Activated naive CD8-positive, alpha-beta T cell treated with anti-CD3 and anti-CD28 coated beads, Interleukin-2, amount 10 ng/mL, durations not matched to agents 7 days and 5 days (primary cell): ENCODE data around the gene TMEM190. TPM values are rescaled to one million over a fixed set of nuclear protein-coding genes. Genes with fewer than 3 reads are reported as not detected.

Experiments used
- ATAC-seq: fragments of 150-1000 bp; cut with Tn5 transposase; one replicate; pipeline ENCODE4 v1.10.0; 2021; ENCODE audit warnings: low read depth, moderate library complexity
- POLR2A ChIA-PET: fragments of 350-600 bp; sonication (Branson Sonifier 250); formaldehyde crosslinking; loops from one replicate; lab custom pipeline; 2021; ENCODE audit warnings: antibody characterized with exemption; lab: Charles Lee
- DNase-seq: peaks from one replicate; pipeline ENCODE4 v3.0.0; 2021
- H3K27ac Mint-ChIP-seq: one replicate; pipeline ENCODE4 v1.8.0; 2022; ENCODE audit warnings: mild to moderate bottlenecking, mixed read lengths
- H3K27me3 Mint-ChIP-seq: one replicate; pipeline ENCODE4 v1.8.0; 2022; ENCODE audit warnings: mild to moderate bottlenecking, moderate library complexity, mixed read lengths
- H3K36me3 Mint-ChIP-seq: one replicate; pipeline ENCODE4 v1.8.0; 2021; ENCODE audit warnings: mild to moderate bottlenecking, mixed read lengths
- H3K4me1 Mint-ChIP-seq: one replicate; pipeline ENCODE4 v1.8.0; 2021; ENCODE audit warnings: mixed read lengths
- H3K4me3 Mint-ChIP-seq: one replicate; pipeline ENCODE4 v1.8.0; 2022; ENCODE audit warnings: mild to moderate bottlenecking, moderate library complexity, mixed read lengths
- H3K9me3 Mint-ChIP-seq: one replicate; pipeline ENCODE4 v1.8.0; 2021; ENCODE audit warnings: mixed read lengths
- total RNA-seq, 2 experiments: library from RNA; stranded (reverse); gene quantifications; one replicate each; pipeline ENCODE4 v1.2.3, GENCODE V29; 2021

TMEM190 gene
- total RNA-seq, 2 experiments from 2014 or later: not detected

DNA sequence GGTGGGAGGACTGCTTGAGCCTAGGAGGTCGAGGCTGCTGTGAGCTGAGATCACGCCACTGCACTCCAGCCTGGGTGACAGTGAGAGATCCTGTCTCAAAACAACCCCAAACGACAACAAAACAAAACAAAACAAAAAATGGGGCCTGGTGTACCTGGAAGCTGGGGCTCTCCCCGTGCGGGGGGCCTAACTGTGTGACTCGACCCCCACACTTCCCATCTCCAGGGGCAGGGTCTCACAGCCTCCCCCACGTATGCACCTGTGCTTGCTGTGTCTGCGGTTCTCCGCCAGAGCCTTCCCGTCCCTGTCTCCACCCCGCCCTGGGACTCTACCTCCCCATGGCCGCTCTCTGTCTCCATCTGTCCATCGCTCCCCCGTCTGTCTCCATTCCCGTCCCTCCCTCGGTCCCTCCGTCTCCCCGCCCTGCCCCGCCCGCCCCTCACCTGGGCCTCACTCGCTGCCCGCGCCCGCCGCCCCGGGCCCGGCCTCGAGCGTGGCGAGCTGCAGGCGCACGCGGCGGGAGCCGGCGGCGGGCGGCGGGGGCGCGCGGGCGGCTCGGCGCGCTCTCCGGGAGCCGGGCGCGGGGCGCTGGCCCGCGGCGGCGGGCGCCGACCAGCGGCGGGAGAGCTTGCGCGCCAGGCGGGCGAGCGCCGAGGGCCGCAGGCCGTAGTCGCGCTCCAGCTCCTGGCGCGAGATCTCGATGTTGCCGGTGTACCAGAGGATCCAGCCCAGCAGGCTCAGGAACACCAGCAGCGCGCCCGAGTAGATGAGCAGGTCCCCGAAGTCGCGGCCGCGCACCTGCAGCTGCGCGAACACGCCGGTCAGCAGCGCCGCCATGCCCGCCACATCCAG is 6.9 kb downstream of the TMEM190 start:
- DNase-seq (peak; percentile 74), ATAC-seq (peak; percentile 4)
- no peaks in the 10 kb centered on the region for H3K27me3 Mint-ChIP-seq
- POLR2A ChIA-PET: interaction anchor here (0.6 to 3.2 kb wide), 28 partner anchors 10 to 271 kb away, joined by 3 to 62 read pairs (median 4); partner anchors contain the start of genes FIZ1, HSPBP1, IL11 and ISOC2
- peaks cover 45% of the 10 kb centered on the region for H3K36me3 Mint-ChIP-seq
- peak overlapping the region; percentile 93 for H3K27ac Mint-ChIP-seq
- peaks cover 2% of the 10 kb centered on the region for H3K9me3 Mint-ChIP-seq
- H3K4me3 Mint-ChIP-seq: peak overlapping the region; percentile 92
- peaks cover 41% of the 10 kb centered on the region for H3K4me1 Mint-ChIP-seq

- Mint-ChIP-seq H3K4me3 (peak within 1 kb of the TSS; percentile 100), H3K27ac (peak within 1 kb of the TSS; percentile 99), H3K27me3 (no peaks in the 10 kb centered on the region), H3K9me3 (peaks cover 2% of the 10 kb centered on the region), H3K4me1 (peaks cover 47% of the 10 kb centered on the region), H3K36me3 (peaks cover 49% of the 10 kb centered on the region)
- POLR2A ChIA-PET: interaction anchor here (0.6 to 3.2 kb wide), 28 partner anchors 9 to 270 kb away, joined by 3 to 62 read pairs (median 4); partner anchors contain the start of genes FIZ1, HSPBP1, IL11 and ISOC2
- DNase-seq: peak; percentile 76
- ATAC-seq: peak; percentile 3
Measured at GRCh38 chr19:55384131-55384919, 7.7 kb downstream of the TMEM190 start, which contains the start of gene TMEM238. TMEM238 (minus strand) TSS chr19:55384292; CDS start chr19:55384259, 33 bp downstream.

DNA sequence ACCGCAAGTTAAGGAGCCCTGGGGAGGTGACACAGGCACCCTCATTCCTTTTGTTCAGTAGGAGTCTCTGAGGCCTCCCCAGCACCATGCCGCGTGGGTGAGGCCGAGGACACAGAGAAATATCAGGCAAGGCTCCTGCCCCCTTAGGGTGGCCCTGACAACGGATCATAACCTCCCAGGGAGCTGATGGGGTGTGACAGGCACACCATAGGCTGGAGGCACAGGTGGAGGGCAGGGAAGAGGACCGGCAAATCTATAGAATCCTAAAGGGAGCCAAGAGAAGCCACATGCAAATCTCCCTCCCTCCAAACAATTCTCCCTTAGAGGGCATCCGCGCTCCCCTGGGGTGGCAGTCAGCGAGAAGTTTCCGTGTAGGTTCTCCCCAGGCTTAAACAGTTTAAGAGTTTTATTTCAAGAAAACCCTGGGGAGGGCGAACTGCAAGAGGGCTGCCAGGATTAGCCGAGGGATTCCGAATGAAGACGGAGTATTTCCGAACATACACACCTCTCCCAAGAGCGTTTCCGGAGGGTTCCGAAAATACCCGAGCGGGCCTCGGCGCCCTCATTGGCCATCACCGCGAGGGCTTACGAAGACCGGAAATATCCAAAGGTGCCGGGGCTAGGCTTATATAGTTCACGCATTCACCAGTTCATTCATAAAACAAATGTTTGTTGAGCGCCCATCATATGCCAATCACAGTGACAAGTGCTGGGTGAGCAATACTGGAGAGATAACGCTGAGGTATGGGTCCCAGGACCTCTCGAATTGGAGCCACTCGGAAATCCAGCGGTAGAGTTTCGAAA is 8.5 kb downstream of the TMEM190 start:
- DNase-seq (peak; percentile 94), ATAC-seq (peak; percentile 79)
- H3K27me3 Mint-ChIP-seq: no peaks in the 10 kb centered on the region
- POLR2A ChIA-PET: interaction anchor here (1.0 to 11.0 kb wide), 19 partner anchors 8 to 257 kb away, joined by 3 to 211 read pairs (median 7); partner anchors contain the start of genes IL11, KMT5C, PPP6R1 and UBE2S
- H3K36me3 Mint-ChIP-seq: peaks cover 52% of the 10 kb centered on the region
- peaks cover 51% of the 10 kb centered on the region for H3K4me1 Mint-ChIP-seq
- H3K27ac Mint-ChIP-seq: peak overlapping the region; percentile 99
- peak overlapping the region; percentile 100 for H3K4me3 Mint-ChIP-seq
- H3K9me3 Mint-ChIP-seq: peaks cover 2% of the 10 kb centered on the region

DNA sequence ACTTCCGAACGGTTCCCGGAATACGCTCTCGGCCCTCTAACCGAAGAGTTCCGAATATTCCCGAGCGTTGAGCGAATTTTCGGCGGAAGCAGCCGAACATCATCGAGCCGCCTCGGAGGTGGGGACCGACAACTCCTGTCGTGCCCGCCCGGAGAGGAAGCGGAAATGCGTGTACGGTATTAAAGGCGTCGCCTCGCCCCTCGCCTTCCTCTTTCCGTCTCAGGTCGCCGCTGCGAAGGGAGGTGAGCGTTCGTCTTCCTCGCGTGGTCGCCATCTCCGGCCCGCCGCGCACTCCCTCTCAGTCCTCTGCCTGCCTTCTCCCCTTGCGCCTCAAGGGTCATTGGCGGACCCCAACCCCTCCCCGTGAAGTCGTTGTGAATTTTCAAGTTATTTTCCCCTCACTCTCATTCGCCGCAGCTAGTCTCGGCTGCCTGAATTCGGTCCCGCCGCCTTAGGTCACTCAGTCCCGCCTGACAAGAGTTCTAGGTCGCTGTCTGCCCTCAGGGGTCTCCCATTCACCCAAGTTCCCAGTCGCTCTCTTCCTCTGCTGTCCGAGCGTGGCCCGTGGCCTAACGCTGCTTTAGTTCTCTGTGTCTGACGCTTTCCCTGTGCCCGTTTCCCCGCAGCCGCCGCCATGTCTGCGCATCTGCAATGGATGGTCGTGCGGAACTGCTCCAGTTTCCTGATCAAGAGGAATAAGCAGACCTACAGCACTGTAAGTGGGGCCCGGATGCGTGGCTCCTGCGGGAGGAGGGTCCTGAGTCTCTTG is 9.3 kb downstream of the TMEM190 start, which contains the start of gene RPL28:
RPL28 (plus strand) TSS at position 209 of the 769 bp plus-strand sequence; CDS start at position 635, 426 bp downstream.
- H3K27me3 Mint-ChIP-seq: no peaks in the 10 kb centered on the region
- peaks cover 48% of the 10 kb centered on the region for H3K36me3 Mint-ChIP-seq
- H3K9me3 Mint-ChIP-seq: peaks cover 2% of the 10 kb centered on the region
- peak within 1 kb of the TSS; percentile 100 for H3K4me3 Mint-ChIP-seq
- H3K4me1 Mint-ChIP-seq: peaks cover 53% of the 10 kb centered on the region
- H3K27ac Mint-ChIP-seq: peak within 1 kb of the TSS; percentile 99
- DNase-seq: peak; percentile 96
- peak; percentile 74 for ATAC-seq
- POLR2A ChIA-PET: interaction anchor here (1.1 to 11.0 kb wide), 5 partner anchors 18 to 131 kb away, joined by 3 to 211 read pairs (median 7); partner anchors contain the start of genes KMT5C and UBE2S

DNA sequence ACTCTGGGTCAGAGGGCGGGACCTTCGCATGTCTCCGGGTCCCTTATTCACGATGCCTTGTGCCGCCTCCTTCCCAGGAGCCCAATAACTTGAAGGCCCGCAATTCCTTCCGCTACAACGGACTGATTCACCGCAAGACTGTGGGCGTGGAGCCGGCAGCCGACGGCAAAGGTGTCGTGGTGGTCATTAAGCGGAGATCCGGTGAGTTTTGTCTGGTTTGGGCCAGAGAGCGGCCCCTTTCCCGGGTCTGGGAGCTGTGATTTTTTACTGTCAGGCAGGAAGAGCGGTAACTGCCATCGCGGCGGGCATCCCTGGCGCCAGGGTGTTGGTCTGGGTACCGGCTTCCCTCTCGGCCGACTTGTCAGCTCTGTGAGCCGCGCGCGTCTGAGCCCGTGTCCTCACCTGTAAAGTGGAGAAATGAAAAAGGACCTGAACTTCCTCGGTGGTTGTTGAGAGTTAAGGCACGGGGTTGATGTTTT is 9.9 kb downstream of the TMEM190 start:
- POLR2A ChIA-PET: interaction anchor here (0.6 to 11.0 kb wide), 7 partner anchors 17 to 414 kb away, joined by 3 to 211 read pairs (median 4); partner anchors contain the start of genes KMT5C and UBE2S
- Mint-ChIP-seq H3K36me3 (peaks cover 46% of the 10 kb centered on the region), H3K27ac (peak overlapping the region; percentile 99), H3K27me3 (no peaks in the 10 kb centered on the region), H3K4me1 (peaks cover 51% of the 10 kb centered on the region), H3K4me3 (peak overlapping the region; percentile 100), H3K9me3 (peaks cover under 1% of the 10 kb centered on the region)
- DNase-seq: no peak
- ATAC-seq: no peak

- ATAC-seq: no peak
- peaks cover 39% of the 10 kb centered on the region for H3K4me1 Mint-ChIP-seq
- no peaks in the 10 kb centered on the region for H3K9me3 Mint-ChIP-seq
- H3K27me3 Mint-ChIP-seq: no peaks in the 10 kb centered on the region
- H3K36me3 Mint-ChIP-seq: peaks cover 36% of the 10 kb centered on the region
- H3K4me3 Mint-ChIP-seq: peak overlapping the region; percentile 100
- DNase-seq: no peak
- POLR2A ChIA-PET: interaction anchor here (1.2 to 11.0 kb wide), 3 partner anchors 16 to 133 kb away, joined by 3 to 211 read pairs (median 19); partner anchors contain the start of gene UBE2S
- H3K27ac Mint-ChIP-seq: peak overlapping the region; percentile 54
Measured at GRCh38 chr19:55387736-55388497, 11.3 kb downstream of the TMEM190 start.

DNA sequence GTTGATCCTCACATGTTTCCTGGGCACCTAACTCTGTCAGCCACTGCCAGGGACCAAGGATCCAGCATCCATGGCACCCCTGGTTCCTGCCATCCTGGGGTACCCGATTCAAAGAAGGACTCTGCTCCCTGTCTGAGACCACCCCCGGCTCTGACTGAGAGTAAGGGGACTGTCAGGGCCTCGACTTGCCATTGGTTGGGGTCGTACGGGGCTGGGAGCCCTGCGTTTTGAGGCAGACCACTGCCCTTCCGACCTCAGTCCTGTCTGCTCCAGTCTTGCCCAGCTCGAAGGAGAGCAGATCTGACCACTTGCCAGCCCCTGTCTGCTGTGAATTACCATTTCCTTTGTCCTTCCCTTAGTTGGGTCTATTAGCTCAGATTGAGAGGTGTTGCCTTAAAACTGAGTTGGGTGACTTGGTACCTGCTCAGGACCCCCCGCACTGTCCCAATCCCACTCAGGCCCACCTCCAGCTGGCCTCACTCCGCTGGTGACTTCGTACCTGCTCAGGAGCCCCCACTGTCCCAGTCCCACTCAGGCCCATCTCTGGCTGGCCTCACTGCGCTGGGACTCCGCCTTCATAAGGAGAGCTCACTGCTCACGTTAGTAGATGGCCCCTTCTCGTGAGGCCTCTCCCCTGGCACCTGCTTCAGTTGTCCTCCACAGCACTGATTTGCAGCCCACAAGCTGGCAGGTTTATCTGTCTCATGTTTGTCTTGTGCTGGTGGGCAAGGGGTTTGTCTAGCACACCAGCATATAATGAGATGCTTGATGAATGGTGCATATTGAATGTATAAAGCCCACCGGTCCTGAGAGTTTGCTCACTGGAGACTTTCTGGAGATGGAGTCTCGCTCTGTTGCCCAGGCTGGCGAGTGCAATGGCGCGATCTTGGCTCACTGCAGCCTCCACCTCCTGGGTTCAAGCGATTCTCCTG is 13.0 kb downstream of the TMEM190 start:
- DNase-seq (no peak), ATAC-seq (no peak)
- Mint-ChIP-seq H3K27me3 (no peaks in the 10 kb centered on the region), H3K36me3 (peaks cover 34% of the 10 kb centered on the region), H3K4me3 (peak overlapping the region; percentile 40), H3K27ac (peak overlapping the region; percentile 54), H3K9me3 (no peaks in the 10 kb centered on the region), H3K4me1 (peaks cover 31% of the 10 kb centered on the region)
- POLR2A ChIA-PET: interaction anchor here (0.8 to 11.0 kb wide), 3 partner anchors 14 to 1200 kb away, joined by 3 to 211 read pairs (median 19); partner anchors contain the start of genes MBOAT7 and UBE2S

- ATAC-seq (no peak), DNase-seq (no peak)
- H3K36me3 Mint-ChIP-seq: peaks cover 34% of the 10 kb centered on the region
- no peaks in the 10 kb centered on the region for H3K9me3 Mint-ChIP-seq
- POLR2A ChIA-PET: interaction anchor here (0.6 to 11.0 kb wide), 4 partner anchors 13 to 453 kb away, joined by 3 to 211 read pairs (median 12); partner anchors contain the start of genes UBE2S and ZNF628
- H3K27me3 Mint-ChIP-seq: no peaks in the 10 kb centered on the region
- peaks cover 28% of the 10 kb centered on the region for H3K4me1 Mint-ChIP-seq
- H3K4me3 Mint-ChIP-seq: no peak overlapping the region
- no peak overlapping the region for H3K27ac Mint-ChIP-seq
Measured at GRCh38 chr19:55390461-55390880, 13.8 kb downstream of the TMEM190 start.

DNA sequence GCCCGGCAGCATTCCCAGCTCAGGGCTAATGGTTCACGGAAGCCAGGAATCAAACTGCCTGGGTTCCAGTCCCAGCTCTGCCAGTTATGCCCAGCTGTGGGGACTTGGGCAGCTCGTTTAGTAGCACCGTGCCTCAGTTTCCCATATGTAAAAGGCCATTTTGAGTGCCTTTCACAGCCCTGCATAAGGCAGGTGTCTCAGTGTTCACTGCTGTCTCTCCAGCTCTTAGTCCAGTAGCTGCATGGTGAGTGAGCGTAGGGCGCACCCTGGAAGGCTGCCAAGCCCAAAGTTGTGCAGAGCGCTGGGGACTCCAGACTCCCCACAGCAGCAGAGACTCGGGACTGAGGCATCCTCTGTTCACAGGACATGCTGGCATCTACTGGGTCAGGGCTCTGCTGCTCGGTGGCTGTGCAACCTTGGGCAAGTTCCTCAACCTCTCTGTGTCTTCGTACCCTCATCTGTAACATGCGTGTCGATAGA is 14.6 kb downstream of the TMEM190 start:
- H3K4me3 Mint-ChIP-seq: no peak overlapping the region
- H3K4me1 Mint-ChIP-seq: peaks cover 28% of the 10 kb centered on the region
- H3K36me3 Mint-ChIP-seq: peaks cover 28% of the 10 kb centered on the region
- no peak overlapping the region for H3K27ac Mint-ChIP-seq
- no peaks in the 10 kb centered on the region for H3K27me3 Mint-ChIP-seq
- POLR2A ChIA-PET: interaction anchor here (0.6 to 11.0 kb wide), 3 partner anchors 12 to 454 kb away, joined by 3 to 211 read pairs (median 6); partner anchors contain the start of genes UBE2S and ZNF628
- no peak for ATAC-seq
- H3K9me3 Mint-ChIP-seq: no peaks in the 10 kb centered on the region
- no peak for DNase-seq
